HEK293 (cell line): ENCODE measurements around the gene LAMA1.

Experiments
- CTCF ChIA-PET: fragments of 350-600 bp; formaldehyde crosslinking; extraction: SDS; loops from one replicate; lab custom pipeline; 2021; ENCODE audit warnings: antibody characterized with exemption; lab: Yijun Ruan, JAX
- POLR2A ChIA-PET: fragments of 300-600 bp; formaldehyde crosslinking; extraction: SDS; loops from one replicate; lab custom pipeline; 2020; ENCODE audit warnings: antibody characterized with exemption, inconsistent platforms; lab: Yijun Ruan, JAX
- H3K27ac ChIP-seq: fragments of 200-500 bp; sonication (Bioruptor generic); 2 replicates; pipeline ENCODE4 v1.5.1; 2014; ENCODE audit warnings: low read depth, low read length, control low read depth, inconsistent platforms; ENCODE audit errors: extremely low read depth
- H3K36me3 ChIP-seq, 2 experiments: fragments of 200-500 bp in 1 of 2; sonication (Bioruptor generic) in 1 of 2; 1 replicate in 1 of 2; 2 replicates in 1 of 2; pipeline ENCODE4 v1.5.1; 2014 to 2017; ENCODE audit warnings: inconsistent platforms in 2 of 2, low read length in 2 of 2; ENCODE audit not compliant: control insufficient read depth in 2 of 2, insufficient read depth in 1 of 2
- H3K4me1 ChIP-seq: fragments of 200-500 bp; sonication (Bioruptor generic); 2 replicates; pipeline ENCODE4 v1.5.1; 2014; ENCODE audit warnings: mild to moderate bottlenecking, low read length, inconsistent platforms; ENCODE audit not compliant: control insufficient read depth, insufficient read depth
- H3K4me3 ChIP-seq: 2 replicates; pipeline ENCODE4 v1.5.1; 2011; ENCODE audit warnings: low read depth, mild to moderate bottlenecking, control low read depth, low read length, moderate library complexity
- H3K9me3 ChIP-seq: fragments of 200-500 bp; sonication (Bioruptor generic); 2 replicates; pipeline ENCODE4 v1.5.1; 2014; ENCODE audit warnings: low read depth, low read length, inconsistent platforms; ENCODE audit not compliant: control insufficient read depth, insufficient read depth
- EGR2 ChIP-seq: fragments of 450-650 bp; formaldehyde crosslinking; IDR thresholded peaks from 2 replicates; pipeline ENCODE4 v1.5.1; 2016; ENCODE audit warnings: low read depth, missing biosample characterization, missing genetic modification characterization
- GLI2 ChIP-seq: fragments of 450-650 bp; formaldehyde crosslinking; IDR thresholded peaks from 2 replicates; pipeline ENCODE4; 2017; ENCODE audit warnings: missing biosample characterization, missing genetic modification characterization, low read depth, borderline replicate concordance
- KLF1 ChIP-seq: fragments of 450-650 bp; formaldehyde crosslinking; IDR thresholded peaks from 2 replicates; pipeline ENCODE4 v1.5.1; 2016; ENCODE audit warnings: missing biosample characterization, missing genetic modification characterization
- KLF9 ChIP-seq: fragments of 450-650 bp; formaldehyde crosslinking; IDR thresholded peaks from 2 replicates; pipeline ENCODE4 v1.5.1; 2016; ENCODE audit warnings: missing biosample characterization, missing genetic modification characterization, low read depth
- RBAK ChIP-seq: fragments of 450-650 bp; formaldehyde crosslinking; IDR thresholded peaks from 2 replicates; pipeline ENCODE4 v1.5.1; 2016; ENCODE audit warnings: missing biosample characterization, missing genetic modification characterization
- REPIN1 ChIP-seq: fragments of 450-650 bp; formaldehyde crosslinking; IDR thresholded peaks from 2 replicates; pipeline ENCODE4 v1.5.1; 2017; ENCODE audit warnings: missing biosample characterization, missing genetic modification characterization, low read depth
- SP7 ChIP-seq: fragments of 450-650 bp; formaldehyde crosslinking; IDR thresholded peaks from 2 replicates; pipeline ENCODE4 v1.5.1; 2016; ENCODE audit warnings: missing biosample characterization, missing genetic modification characterization
- ZBTB8A ChIP-seq: fragments of 450-650 bp; formaldehyde crosslinking; IDR thresholded peaks from 2 replicates; pipeline ENCODE4 v1.5.1; 2016; ENCODE audit warnings: missing biosample characterization, missing genetic modification characterization
- ZFP3 ChIP-seq: fragments of 450-650 bp; formaldehyde crosslinking; IDR thresholded peaks from 2 replicates; pipeline ENCODE4 v1.5.1; 2016; ENCODE audit warnings: low read depth, missing biosample characterization, missing genetic modification characterization
- ZIC2 ChIP-seq: fragments of 450-650 bp; formaldehyde crosslinking; IDR thresholded peaks from 2 replicates; pipeline ENCODE4 v1.5.1; 2016; ENCODE audit warnings: missing biosample characterization, missing genetic modification characterization
- ZNF133 ChIP-seq: fragments of 450-650 bp; formaldehyde crosslinking; IDR thresholded peaks from 2 replicates; pipeline ENCODE4 v1.5.1; 2016; ENCODE audit warnings: missing biosample characterization, missing genetic modification characterization
- ZNF214 ChIP-seq: fragments of 450-650 bp; formaldehyde crosslinking; IDR thresholded peaks from 2 replicates; pipeline ENCODE4 v1.5.1; 2017; ENCODE audit warnings: missing biosample characterization, mild to moderate bottlenecking, missing genetic modification characterization, borderline replicate concordance
- ZNF239 ChIP-seq: fragments of 450-650 bp; formaldehyde crosslinking; IDR thresholded peaks from 2 replicates; pipeline ENCODE4 v1.5.1; 2016; ENCODE audit warnings: missing biosample characterization, missing genetic modification characterization
- ZNF394 ChIP-seq: fragments of 450-650 bp; formaldehyde crosslinking; IDR thresholded peaks from 2 replicates; pipeline ENCODE4 v1.5.1; 2016; ENCODE audit warnings: missing biosample characterization, missing genetic modification characterization, mild to moderate bottlenecking, moderate library complexity, borderline replicate concordance
- ZNF548 ChIP-seq: fragments of 450-650 bp; formaldehyde crosslinking; IDR thresholded peaks from 2 replicates; pipeline ENCODE4 v1.5.1; 2016; ENCODE audit warnings: missing biosample characterization, missing genetic modification characterization
- ZNF747 ChIP-seq: fragments of 450-650 bp; formaldehyde crosslinking; IDR thresholded peaks from 2 replicates; pipeline ENCODE4 v1.5.1; 2016; ENCODE audit warnings: missing biosample characterization, missing genetic modification characterization
- ZNF777 ChIP-seq: fragments of 450-650 bp; formaldehyde crosslinking; IDR thresholded peaks from 2 replicates; pipeline ENCODE4 v1.5.1; 2017; ENCODE audit warnings: missing biosample characterization, missing genetic modification characterization, borderline replicate concordance
- ZNF792 ChIP-seq: fragments of 450-650 bp; formaldehyde crosslinking; IDR thresholded peaks from 2 replicates; pipeline ENCODE4 v1.5.1; 2016; ENCODE audit warnings: missing biosample characterization, missing genetic modification characterization
- TF ChIP-seq, protein P1 (sequence below): fragments of 450-650 bp; formaldehyde crosslinking; IDR thresholded peaks from 2 replicates; pipeline ENCODE4 v1.5.1; 2016; ENCODE audit warnings: missing biosample characterization, missing genetic modification characterization
- TF ChIP-seq, protein P2 (sequence below): fragments of 450-650 bp; formaldehyde crosslinking; IDR thresholded peaks from 2 replicates; pipeline ENCODE4 v1.5.1; 2016; ENCODE audit warnings: missing biosample characterization, missing genetic modification characterization
- TF ChIP-seq, protein P3 (sequence below): fragments of 450-650 bp; formaldehyde crosslinking; IDR thresholded peaks from 2 replicates; pipeline ENCODE4 v1.5.1; 2016; ENCODE audit warnings: missing biosample characterization, missing genetic modification characterization

Gene LAMA1

GRCh38 chr18:6923220-6923619 lies 194.4 kb downstream of the LAMA1 start:
- CTCF ChIA-PET = interaction anchor here (0.7 kb wide), 1 partner anchor 262 kb away, joined by 3 read pairs; no protein-coding TSS in a partner anchor
- H3K4me3 ChIP-seq = no peak overlapping the region
- no peaks in the 10 kb centered on the region for H3K9me3 ChIP-seq
- TF ChIP-seq ZNF214 (tag by site-specific recombination) = no peak
- no peak for TF ChIP-seq REPIN1 (tag by site-specific recombination)
- no peak for TF ChIP-seq EGR2
- TF ChIP-seq, protein P1, sequence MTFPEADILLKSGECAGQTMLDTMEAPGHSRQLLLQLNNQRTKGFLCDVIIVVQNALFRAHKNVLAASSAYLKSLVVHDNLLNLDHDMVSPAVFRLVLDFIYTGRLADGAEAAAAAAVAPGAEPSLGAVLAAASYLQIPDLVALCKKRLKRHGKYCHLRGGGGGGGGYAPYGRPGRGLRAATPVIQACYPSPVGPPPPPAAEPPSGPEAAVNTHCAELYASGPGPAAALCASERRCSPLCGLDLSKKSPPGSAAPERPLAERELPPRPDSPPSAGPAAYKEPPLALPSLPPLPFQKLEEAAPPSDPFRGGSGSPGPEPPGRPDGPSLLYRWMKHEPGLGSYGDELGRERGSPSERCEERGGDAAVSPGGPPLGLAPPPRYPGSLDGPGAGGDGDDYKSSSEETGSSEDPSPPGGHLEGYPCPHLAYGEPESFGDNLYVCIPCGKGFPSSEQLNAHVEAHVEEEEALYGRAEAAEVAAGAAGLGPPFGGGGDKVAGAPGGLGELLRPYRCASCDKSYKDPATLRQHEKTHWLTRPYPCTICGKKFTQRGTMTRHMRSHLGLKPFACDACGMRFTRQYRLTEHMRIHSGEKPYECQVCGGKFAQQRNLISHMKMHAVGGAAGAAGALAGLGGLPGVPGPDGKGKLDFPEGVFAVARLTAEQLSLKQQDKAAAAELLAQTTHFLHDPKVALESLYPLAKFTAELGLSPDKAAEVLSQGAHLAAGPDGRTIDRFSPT (tag by site-specific recombination) = no peak
- no peak for TF ChIP-seq RBAK
- TF ChIP-seq, protein P2, sequence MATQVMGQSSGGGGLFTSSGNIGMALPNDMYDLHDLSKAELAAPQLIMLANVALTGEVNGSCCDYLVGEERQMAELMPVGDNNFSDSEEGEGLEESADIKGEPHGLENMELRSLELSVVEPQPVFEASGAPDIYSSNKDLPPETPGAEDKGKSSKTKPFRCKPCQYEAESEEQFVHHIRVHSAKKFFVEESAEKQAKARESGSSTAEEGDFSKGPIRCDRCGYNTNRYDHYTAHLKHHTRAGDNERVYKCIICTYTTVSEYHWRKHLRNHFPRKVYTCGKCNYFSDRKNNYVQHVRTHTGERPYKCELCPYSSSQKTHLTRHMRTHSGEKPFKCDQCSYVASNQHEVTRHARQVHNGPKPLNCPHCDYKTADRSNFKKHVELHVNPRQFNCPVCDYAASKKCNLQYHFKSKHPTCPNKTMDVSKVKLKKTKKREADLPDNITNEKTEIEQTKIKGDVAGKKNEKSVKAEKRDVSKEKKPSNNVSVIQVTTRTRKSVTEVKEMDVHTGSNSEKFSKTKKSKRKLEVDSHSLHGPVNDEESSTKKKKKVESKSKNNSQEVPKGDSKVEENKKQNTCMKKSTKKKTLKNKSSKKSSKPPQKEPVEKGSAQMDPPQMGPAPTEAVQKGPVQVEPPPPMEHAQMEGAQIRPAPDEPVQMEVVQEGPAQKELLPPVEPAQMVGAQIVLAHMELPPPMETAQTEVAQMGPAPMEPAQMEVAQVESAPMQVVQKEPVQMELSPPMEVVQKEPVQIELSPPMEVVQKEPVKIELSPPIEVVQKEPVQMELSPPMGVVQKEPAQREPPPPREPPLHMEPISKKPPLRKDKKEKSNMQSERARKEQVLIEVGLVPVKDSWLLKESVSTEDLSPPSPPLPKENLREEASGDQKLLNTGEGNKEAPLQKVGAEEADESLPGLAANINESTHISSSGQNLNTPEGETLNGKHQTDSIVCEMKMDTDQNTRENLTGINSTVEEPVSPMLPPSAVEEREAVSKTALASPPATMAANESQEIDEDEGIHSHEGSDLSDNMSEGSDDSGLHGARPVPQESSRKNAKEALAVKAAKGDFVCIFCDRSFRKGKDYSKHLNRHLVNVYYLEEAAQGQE (tag by site-specific recombination) = no peak
- no peak for TF ChIP-seq ZNF394 (tag by site-specific recombination)
- no peak for TF ChIP-seq ZNF747 (tag by site-specific recombination)
- H3K36me3 ChIP-seq = no peaks in the 10 kb centered on the region
- POLR2A ChIA-PET = no interaction called here
- no peak overlapping the region for H3K27ac ChIP-seq
- no peaks in the 10 kb centered on the region for H3K4me1 ChIP-seq

- Histone ChIP-seq H3K27ac (no peak overlapping the region), H3K4me1 (no peaks in the 10 kb centered on the region), H3K9me3 (no peaks in the 10 kb centered on the region), H3K36me3 (no peaks in the 10 kb centered on the region), H3K4me3 (no peak overlapping the region)
- ChIA-PET POLR2A (no interaction called here), CTCF (interaction anchor here (0.6 to 9.1 kb wide), 16 partner anchors 9 to 645 kb away, joined by 3 to 150 read pairs (median 4); partner anchors contain the start of gene PTPRM)
- TF ChIP-seq ZNF133 (tag by site-specific recombination) = no peak
- no peak for TF ChIP-seq SP7 (tag by site-specific recombination)
- TF ChIP-seq ZBTB8A = no peak
- TF ChIP-seq KLF1 (tag by site-specific recombination) = no peak
- no peak for TF ChIP-seq ZIC2 (tag by site-specific recombination)
- no peak for TF ChIP-seq ZNF548
- TF ChIP-seq ZNF239 (tag by site-specific recombination) = no peak
- TF ChIP-seq ZNF777 (tag by site-specific recombination) = no peak
- TF ChIP-seq ZNF792 (tag by site-specific recombination) = no peak
- no peak for TF ChIP-seq ZNF747 (tag by site-specific recombination)
- no peak for TF ChIP-seq GLI2 (tag by site-specific recombination)
- TF ChIP-seq, protein P1 (tag by site-specific recombination) = no peak
- no peak for TF ChIP-seq ZFP3 (tag by site-specific recombination)
- TF ChIP-seq KLF9 (tag by site-specific recombination) = no peak
- TF ChIP-seq, protein P3, sequence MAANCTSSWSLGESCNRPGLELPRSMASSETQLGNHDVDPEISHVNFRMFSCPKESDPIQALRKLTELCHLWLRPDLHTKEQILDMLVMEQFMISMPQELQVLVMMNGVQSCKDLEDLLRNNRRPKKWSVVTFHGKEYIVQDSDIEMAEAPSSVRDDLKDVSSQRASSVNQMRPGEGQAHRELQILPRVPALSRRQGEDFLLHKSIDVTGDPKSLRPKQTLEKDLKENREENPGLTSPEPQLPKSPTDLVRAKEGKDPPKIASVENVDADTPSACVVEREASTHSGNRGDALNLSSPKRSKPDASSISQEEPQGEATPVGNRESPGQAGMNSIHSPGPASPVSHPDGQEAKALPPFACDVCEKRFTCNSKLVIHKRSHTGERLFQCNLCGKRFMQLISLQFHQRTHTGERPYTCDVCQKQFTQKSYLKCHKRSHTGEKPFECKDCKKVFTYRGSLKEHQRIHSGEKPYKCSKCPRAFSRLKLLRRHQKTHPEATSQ (tag by site-specific recombination) = no peak
Measured at GRCh38 chr18:6921571-6921970, 196.0 kb downstream of the LAMA1 start.
